DMS79 (cell line): ENCODE measurements around the gene CNGA3.

ENCODE experiments used
- DNase-seq: peaks from one replicate; lab custom pipeline; 2025; lab: John Stamatoyannopoulos, UW

Gene CNGA3

GRCh38 chr2:98378196-98378595 is 31.9 kb downstream of the CNGA3 start:
- peak; percentile 43 for DNase-seq

GRCh38 chr2:98378901-98379300 is 32.6 kb downstream of the CNGA3 start:
- DNase-seq = peak; percentile 97

- peak; percentile 46 for DNase-seq
Observed at GRCh38 chr2:98379311-98380202, 33.3 kb downstream of the CNGA3 start.

GRCh38 chr2:98380203-98380535 is 33.9 kb downstream of the CNGA3 start:
- DNase-seq = no peak

GRCh38 chr2:98381494-98381893 is 35.2 kb downstream of the CNGA3 start:
- DNase-seq = no peak

GRCh38 chr2:98382086-98382485 is 35.8 kb downstream of the CNGA3 start:
- DNase-seq = no peak

GRCh38 chr2:98382739-98383138 is 36.5 kb downstream of the CNGA3 start:
- no peak for DNase-seq

- DNase-seq = no peak
Observed at GRCh38 chr2:98383166-98383565, 36.9 kb downstream of the CNGA3 start.

- DNase-seq = peak; percentile 56
Observed at GRCh38 chr2:98385050-98385699, 38.9 kb downstream of the CNGA3 start.

- DNase-seq = no peak
Observed at GRCh38 chr2:98387478-98387877, 41.2 kb downstream of the CNGA3 start.

- DNase-seq = no peak
Observed at GRCh38 chr2:98388081-98388480, 41.8 kb downstream of the CNGA3 start.

GRCh38 chr2:98388601-98389250 is 42.5 kb downstream of the CNGA3 start:
- DNase-seq = no peak

GRCh38 chr2:98389251-98389605 is 43.0 kb downstream of the CNGA3 start:
- DNase-seq = no peak

- no peak for DNase-seq
Observed at GRCh38 chr2:98390571-98391476, 44.6 kb downstream of the CNGA3 start.

- DNase-seq = no peak
Observed at GRCh38 chr2:98391581-98392270, 45.5 kb downstream of the CNGA3 start.

GRCh38 chr2:98393354-98393753 is 47.1 kb downstream of the CNGA3 start:
- DNase-seq = no peak

- no peak for DNase-seq
Observed at GRCh38 chr2:98394595-98395153, 48.4 kb downstream of the CNGA3 start.

GRCh38 chr2:98395977-98396376 is 49.7 kb downstream of the CNGA3 start:
- no peak for DNase-seq

- no peak for DNase-seq
Observed at GRCh38 chr2:98396745-98397355, 50.6 kb downstream of the CNGA3 start.

- no peak for DNase-seq
Observed at GRCh38 chr2:98399140-98399539, 52.9 kb downstream of the CNGA3 start.

- no peak for DNase-seq
Observed at GRCh38 chr2:98403878-98404277, 57.6 kb downstream of the CNGA3 start.
